ENCODE data around the gene FOXN3. TPM values are rescaled to one million over a fixed set of nuclear protein-coding genes. Genes with fewer than 3 reads are reported as not detected.

FOXN3 gene, protein sequence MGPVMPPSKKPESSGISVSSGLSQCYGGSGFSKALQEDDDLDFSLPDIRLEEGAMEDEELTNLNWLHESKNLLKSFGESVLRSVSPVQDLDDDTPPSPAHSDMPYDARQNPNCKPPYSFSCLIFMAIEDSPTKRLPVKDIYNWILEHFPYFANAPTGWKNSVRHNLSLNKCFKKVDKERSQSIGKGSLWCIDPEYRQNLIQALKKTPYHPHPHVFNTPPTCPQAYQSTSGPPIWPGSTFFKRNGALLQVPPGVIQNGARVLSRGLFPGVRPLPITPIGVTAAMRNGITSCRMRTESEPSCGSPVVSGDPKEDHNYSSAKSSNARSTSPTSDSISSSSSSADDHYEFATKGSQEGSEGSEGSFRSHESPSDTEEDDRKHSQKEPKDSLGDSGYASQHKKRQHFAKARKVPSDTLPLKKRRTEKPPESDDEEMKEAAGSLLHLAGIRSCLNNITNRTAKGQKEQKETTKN
- 100 to 1,000 TPM; 141 to 150 TPM for total RNA-seq

DNA sequence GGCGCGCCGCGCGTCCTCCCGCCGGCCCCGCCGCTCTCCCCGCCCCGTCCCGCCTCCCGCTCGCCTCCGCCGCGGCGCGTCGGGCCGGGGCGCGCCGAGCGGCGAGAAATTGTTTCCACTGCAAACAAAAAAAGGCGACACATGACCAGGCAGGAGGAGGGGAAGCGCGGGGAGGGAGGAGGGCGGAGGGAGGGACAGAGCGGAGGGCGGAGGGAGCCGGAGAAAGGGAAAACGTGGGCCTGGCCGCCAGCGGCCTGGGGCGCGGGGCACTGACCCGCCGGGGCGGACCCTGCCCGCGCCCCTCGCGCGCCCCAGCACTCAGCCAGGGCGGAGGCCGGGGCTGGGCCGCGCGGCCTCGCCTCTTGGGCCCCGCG is at the start of gene FOXN3:
FOXN3 (minus strand) TSS at position 143 of the 374 bp plus-strand sequence. CDS start 4,757 bp downstream, outside the sequence.
- TF ChIP-seq, protein P1, sequence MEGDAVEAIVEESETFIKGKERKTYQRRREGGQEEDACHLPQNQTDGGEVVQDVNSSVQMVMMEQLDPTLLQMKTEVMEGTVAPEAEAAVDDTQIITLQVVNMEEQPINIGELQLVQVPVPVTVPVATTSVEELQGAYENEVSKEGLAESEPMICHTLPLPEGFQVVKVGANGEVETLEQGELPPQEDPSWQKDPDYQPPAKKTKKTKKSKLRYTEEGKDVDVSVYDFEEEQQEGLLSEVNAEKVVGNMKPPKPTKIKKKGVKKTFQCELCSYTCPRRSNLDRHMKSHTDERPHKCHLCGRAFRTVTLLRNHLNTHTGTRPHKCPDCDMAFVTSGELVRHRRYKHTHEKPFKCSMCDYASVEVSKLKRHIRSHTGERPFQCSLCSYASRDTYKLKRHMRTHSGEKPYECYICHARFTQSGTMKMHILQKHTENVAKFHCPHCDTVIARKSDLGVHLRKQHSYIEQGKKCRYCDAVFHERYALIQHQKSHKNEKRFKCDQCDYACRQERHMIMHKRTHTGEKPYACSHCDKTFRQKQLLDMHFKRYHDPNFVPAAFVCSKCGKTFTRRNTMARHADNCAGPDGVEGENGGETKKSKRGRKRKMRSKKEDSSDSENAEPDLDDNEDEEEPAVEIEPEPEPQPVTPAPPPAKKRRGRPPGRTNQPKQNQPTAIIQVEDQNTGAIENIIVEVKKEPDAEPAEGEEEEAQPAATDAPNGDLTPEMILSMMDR (IDR thresholded peaks at IDR 0.05) = no peak
- Histone ChIP-seq H3K36me3 (no peaks in the 10 kb centered on the region), H3K27ac (peak within 1 kb of the TSS; percentile 98 to 99), H3K4me3 (peak within 1 kb of the TSS; percentile 100), H3K27me3 (replicated peaks; ENCODE audit: insufficient read depth) (no peaks in the 10 kb centered on the region), H3K4me1 (ENCODE audit: control insufficient read depth in 1 of 2, low read depth in 2 of 2) (peaks cover 16 to 35% of the 10 kb centered on the region in 2 donors), H3K9me3 (no peaks in the 10 kb centered on the region)
- DNase-seq (ENCODE audit: low spot score) (peak; percentile 79), ATAC-seq (ENCODE audit: insufficient number of reproducible peaks, low FRiP score, low read depth) (peak; percentile 87)

DNA sequence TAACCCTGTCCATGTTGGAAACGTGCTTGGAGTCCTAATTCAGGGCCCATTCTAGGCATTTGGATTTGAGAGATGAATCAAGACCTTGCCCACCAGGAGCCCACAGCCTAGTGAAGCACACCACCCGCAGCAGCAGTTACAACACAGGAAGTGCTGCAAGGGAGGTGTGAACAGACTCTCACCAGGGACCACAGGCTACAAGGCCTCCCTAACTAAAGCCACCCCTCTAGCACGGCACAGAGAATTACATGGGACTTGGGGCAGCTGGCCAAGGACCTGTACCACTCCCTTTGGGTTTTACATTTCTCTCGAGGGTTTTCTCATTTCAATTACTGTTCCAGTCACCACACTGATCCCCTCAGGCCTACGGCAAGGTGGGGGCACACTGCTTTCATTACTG is 49.5 kb upstream of the FOXN3 start:
- Histone ChIP-seq H3K36me3 (no peaks in the 10 kb centered on the region), H3K4me3 (no peak overlapping the region), H3K27me3 (replicated peaks; ENCODE audit: insufficient read depth) (no peaks in the 10 kb centered on the region), H3K4me1 (ENCODE audit: control insufficient read depth in 1 of 2, low read depth in 2 of 2) (peaks cover 18 to 29% of the 10 kb centered on the region in 2 donors), H3K9me3 (no peaks in the 10 kb centered on the region), H3K27ac (no peak overlapping the region)
- no peak for ATAC-seq (ENCODE audit: insufficient number of reproducible peaks, low FRiP score, low read depth)
- DNase-seq (ENCODE audit: low spot score) = no peak
- TF ChIP-seq, protein P1 (IDR thresholded peaks at IDR 0.05) = no peak

DNA sequence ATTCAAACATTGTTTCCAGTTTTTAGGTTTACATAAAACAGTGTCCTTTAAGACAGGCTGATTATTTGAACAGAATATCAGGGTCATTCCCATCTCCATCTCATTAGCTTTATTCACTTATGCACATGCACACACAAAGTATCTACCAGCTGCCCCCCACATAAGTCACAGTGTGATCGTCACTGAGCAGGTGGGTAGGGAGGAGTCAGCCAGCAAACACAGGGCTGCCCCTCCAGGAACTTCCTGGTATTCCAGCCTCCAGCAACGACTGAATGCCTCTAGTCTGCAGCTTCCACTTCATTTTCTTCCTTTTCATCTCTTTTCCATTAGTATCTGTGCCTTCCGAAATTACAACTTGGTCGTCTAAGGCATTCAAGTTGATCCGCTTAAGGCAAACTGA is 48.8 kb upstream of the FOXN3 start:
- DNase-seq (ENCODE audit: low spot score) (no peak), ATAC-seq (ENCODE audit: insufficient number of reproducible peaks, low FRiP score, low read depth) (no peak)
- TF ChIP-seq, protein P1 (IDR thresholded peaks at IDR 0.05) = no peak
- no peak overlapping the region for H3K27ac ChIP-seq
- no peak overlapping the region for H3K4me3 ChIP-seq
- no peaks in the 10 kb centered on the region for H3K36me3 ChIP-seq
- H3K9me3 ChIP-seq = no peaks in the 10 kb centered on the region
- peaks cover 14 to 28% of the 10 kb centered on the region in 2 donors for H3K4me1 ChIP-seq (ENCODE audit: control insufficient read depth in 1 of 2, low read depth in 2 of 2)
- H3K27me3 ChIP-seq (replicated peaks; ENCODE audit: insufficient read depth) = no peaks in the 10 kb centered on the region

DNA sequence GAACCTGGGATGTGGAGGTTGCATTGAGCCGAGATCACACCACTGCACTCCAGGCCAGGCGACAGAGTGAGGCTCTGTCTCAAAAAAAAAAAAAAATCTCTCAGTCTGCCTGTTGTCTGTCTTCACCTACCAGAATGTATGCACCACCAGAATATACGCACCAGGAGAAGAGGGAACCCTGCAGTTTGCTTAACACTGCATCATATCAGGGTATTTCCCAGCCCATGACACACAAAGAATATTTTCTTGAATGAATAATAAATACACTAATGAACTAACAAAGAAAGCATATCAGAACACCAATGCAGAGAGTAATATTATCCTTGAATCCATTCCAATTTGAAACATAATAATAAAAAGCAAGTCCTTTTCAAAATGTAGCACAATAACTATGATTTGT is 44.2 kb upstream of the FOXN3 start:
- DNase-seq (ENCODE audit: low spot score) (no peak), ATAC-seq (ENCODE audit: insufficient number of reproducible peaks, low FRiP score, low read depth) (no peak)
- TF ChIP-seq, protein P1 (IDR thresholded peaks at IDR 0.05) = no peak
- Histone ChIP-seq H3K27me3 (replicated peaks; ENCODE audit: insufficient read depth) (no peaks in the 10 kb centered on the region), H3K4me3 (no peak overlapping the region), H3K36me3 (no peaks in the 10 kb centered on the region), H3K4me1 (ENCODE audit: control insufficient read depth in 1 of 2, low read depth in 2 of 2) (peaks cover 0 to 8% of the 10 kb centered on the region in 2 donors), H3K27ac (no peak overlapping the region), H3K9me3 (no peaks in the 10 kb centered on the region)

DNA sequence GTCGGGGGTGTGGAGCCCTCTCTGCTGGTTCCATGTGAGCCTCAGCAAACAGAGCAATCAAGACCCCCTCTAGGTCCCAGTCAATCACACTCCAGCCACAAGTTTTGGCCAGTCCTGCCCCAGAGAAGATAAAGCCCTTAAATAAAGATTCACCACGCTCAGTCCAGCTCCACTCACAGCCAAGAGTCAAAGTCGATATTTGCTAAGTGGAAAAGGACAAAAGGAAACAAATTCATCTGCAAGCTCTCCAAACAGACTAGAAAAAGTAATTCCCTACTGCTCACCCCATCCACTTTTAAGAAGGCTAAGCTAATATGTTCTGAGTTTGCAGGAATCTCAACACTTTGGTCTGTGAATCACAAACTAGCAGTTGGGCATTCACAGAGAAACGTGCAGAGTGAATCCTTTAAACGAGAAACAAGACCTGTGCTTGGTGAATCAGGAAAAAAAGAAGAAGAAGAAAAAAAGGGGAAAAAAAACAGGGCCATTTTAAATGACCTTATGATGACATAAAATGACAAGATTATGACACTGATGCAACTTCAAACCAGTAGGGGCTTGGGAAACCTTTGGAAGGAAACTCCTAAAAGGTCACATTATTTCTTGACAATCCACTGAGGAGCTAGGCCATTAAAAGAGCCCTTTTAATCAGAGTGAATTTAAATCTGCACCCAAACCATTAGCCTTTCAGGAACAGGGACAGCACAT is 41.8 kb upstream of the FOXN3 start:
- TF ChIP-seq, protein P1 (IDR thresholded peaks at IDR 0.05) = no peak
- Histone ChIP-seq H3K27me3 (replicated peaks; ENCODE audit: insufficient read depth) (no peaks in the 10 kb centered on the region), H3K4me1 (ENCODE audit: control insufficient read depth in 1 of 2, low read depth in 2 of 2) (peaks cover 0 to 8% of the 10 kb centered on the region in 2 donors), H3K27ac (no peak overlapping the region), H3K9me3 (no peaks in the 10 kb centered on the region), H3K36me3 (no peaks in the 10 kb centered on the region), H3K4me3 (no peak overlapping the region)
- DNase-seq (ENCODE audit: low spot score) = no peak
- no peak for ATAC-seq (ENCODE audit: insufficient number of reproducible peaks, low FRiP score, low read depth)
